Astrocyte (in vitro differentiated cells and primary cell): Measurements from ENCODE around the gene MDM1.

Experiments used
- EZH2 ChIP-seq: IDR thresholded peaks from 2 replicates; pipeline ENCODE4 v1.6.1; 2012; ENCODE audit warnings: mild to moderate bottlenecking, low read length, inconsistent platforms; ENCODE audit not compliant: insufficient read depth
- TF ChIP-seq, protein P1 (sequence below): IDR thresholded peaks from 2 replicates; pipeline ENCODE4 v1.5.1; 2011; ENCODE audit warnings: low read depth, mild to moderate bottlenecking, inconsistent platforms, low read length, moderate library complexity; ENCODE audit not compliant: insufficient read depth

- TF ChIP-seq, protein P1, sequence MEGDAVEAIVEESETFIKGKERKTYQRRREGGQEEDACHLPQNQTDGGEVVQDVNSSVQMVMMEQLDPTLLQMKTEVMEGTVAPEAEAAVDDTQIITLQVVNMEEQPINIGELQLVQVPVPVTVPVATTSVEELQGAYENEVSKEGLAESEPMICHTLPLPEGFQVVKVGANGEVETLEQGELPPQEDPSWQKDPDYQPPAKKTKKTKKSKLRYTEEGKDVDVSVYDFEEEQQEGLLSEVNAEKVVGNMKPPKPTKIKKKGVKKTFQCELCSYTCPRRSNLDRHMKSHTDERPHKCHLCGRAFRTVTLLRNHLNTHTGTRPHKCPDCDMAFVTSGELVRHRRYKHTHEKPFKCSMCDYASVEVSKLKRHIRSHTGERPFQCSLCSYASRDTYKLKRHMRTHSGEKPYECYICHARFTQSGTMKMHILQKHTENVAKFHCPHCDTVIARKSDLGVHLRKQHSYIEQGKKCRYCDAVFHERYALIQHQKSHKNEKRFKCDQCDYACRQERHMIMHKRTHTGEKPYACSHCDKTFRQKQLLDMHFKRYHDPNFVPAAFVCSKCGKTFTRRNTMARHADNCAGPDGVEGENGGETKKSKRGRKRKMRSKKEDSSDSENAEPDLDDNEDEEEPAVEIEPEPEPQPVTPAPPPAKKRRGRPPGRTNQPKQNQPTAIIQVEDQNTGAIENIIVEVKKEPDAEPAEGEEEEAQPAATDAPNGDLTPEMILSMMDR = no peak
- TF ChIP-seq EZH2 = no peak
These were observed 37.9 kb upstream of the MDM1 start for GRCh38 chr12:68370006-68370590.
